ENCODE data around the gene EEF1AKMT1. TPM values are rescaled to one million over a fixed set of nuclear protein-coding genes. Genes with fewer than 3 reads are reported as not detected.
"Not testable (repeated sequence)": the region's sequence is repeated elsewhere in the genome, so short reads cannot be mapped to it uniquely, and the experiment has no call there.

EEF1AKMT1 gene
- polyA plus RNA-seq, 3 donors, result 17.5 to 19.1 (median 17.7) TPM

- no peak for DNase-seq (ENCODE audit: low read depth in 3 of 3, low spot score in 2 of 3)
Observed at GRCh38 chr13:20779405-20779804, 5.6 kb upstream of the EEF1AKMT1 start.

GRCh38 chr13:20778311-20778710 is 4.5 kb upstream of the EEF1AKMT1 start:
- no peak for DNase-seq (ENCODE audit: low read depth in 3 of 3, low spot score in 2 of 3)

GRCh38 chr13:20776751-20777150 is 3.0 kb upstream of the EEF1AKMT1 start:
- DNase-seq (ENCODE audit: low read depth in 3 of 3, low spot score in 2 of 3), result no peak

GRCh38 chr13:20775961-20776360 is 2.2 kb upstream of the EEF1AKMT1 start:
- DNase-seq (ENCODE audit: low read depth in 3 of 3, low spot score in 2 of 3), result no peak

- no peak for DNase-seq (ENCODE audit: low read depth in 3 of 3, low spot score in 2 of 3)
Observed at GRCh38 chr13:20774746-20775145, 985 bp upstream of the EEF1AKMT1 start.

- DNase-seq (ENCODE audit: low read depth in 3 of 3, low spot score in 2 of 3), result no peak
Observed at GRCh38 chr13:20772401-20773131, 1.2 kb downstream of the EEF1AKMT1 start.

- DNase-seq (ENCODE audit: low read depth in 3 of 3, low spot score in 2 of 3), result no peak
Observed at GRCh38 chr13:20769834-20770233, 3.9 kb downstream of the EEF1AKMT1 start.

GRCh38 chr13:20769091-20769490 is 4.7 kb downstream of the EEF1AKMT1 start:
- DNase-seq (ENCODE audit: low read depth in 3 of 3, low spot score in 2 of 3), result no peak

GRCh38 chr13:20767309-20767943 is 6.3 kb downstream of the EEF1AKMT1 start:
- no peak for DNase-seq (ENCODE audit: low read depth in 3 of 3, low spot score in 2 of 3)

GRCh38 chr13:20760872-20761271 is 12.9 kb downstream of the EEF1AKMT1 start:
- DNase-seq (ENCODE audit: low read depth in 3 of 3, low spot score in 2 of 3), result no peak

GRCh38 chr13:20754009-20754408 is 19.8 kb downstream of the EEF1AKMT1 start:
- no peak for DNase-seq (ENCODE audit: low read depth in 3 of 3, low spot score in 2 of 3)

- DNase-seq (ENCODE audit: low read depth in 3 of 3, low spot score in 2 of 3), result no peak
Observed at GRCh38 chr13:20749377-20749776, 24.4 kb downstream of the EEF1AKMT1 start.

- DNase-seq (ENCODE audit: low read depth in 3 of 3, low spot score in 2 of 3), result not testable (repeated sequence)
Observed at GRCh38 chr13:20743830-20744404, 29.8 kb downstream of the EEF1AKMT1 start.

- DNase-seq (ENCODE audit: low read depth in 3 of 3, low spot score in 2 of 3), result no peak
Observed at GRCh38 chr13:20740021-20740420, 33.7 kb downstream of the EEF1AKMT1 start.

GRCh38 chr13:20738616-20739015 is 35.1 kb downstream of the EEF1AKMT1 start:
- no peak for DNase-seq (ENCODE audit: low read depth in 3 of 3, low spot score in 2 of 3)

- DNase-seq (ENCODE audit: low read depth in 3 of 3, low spot score in 2 of 3), result no peak
Observed at GRCh38 chr13:20729633-20730585, 43.9 kb downstream of the EEF1AKMT1 start.

GRCh38 chr13:20728579-20729311 is 45.0 kb downstream of the EEF1AKMT1 start:
- no peak for DNase-seq (ENCODE audit: low read depth in 3 of 3, low spot score in 2 of 3)

GRCh38 chr13:20727856-20728255 is 45.9 kb downstream of the EEF1AKMT1 start:
- DNase-seq (ENCODE audit: low read depth in 3 of 3, low spot score in 2 of 3), result no peak

GRCh38 chr13:20721454-20722357 is 52.1 kb downstream of the EEF1AKMT1 start:
- no peak for DNase-seq (ENCODE audit: low read depth in 3 of 3, low spot score in 2 of 3)

All from right renal cortex interstitium (tissue), 3 donors.